Prostate gland (tissue), 2 donors: ENCODE data around the gene ANTXRL. TPM values are rescaled to one million over a fixed set of nuclear protein-coding genes. Genes with fewer than 3 reads are reported as not detected.
"Not testable (repeated sequence)": the region's sequence is repeated elsewhere in the genome, so short reads cannot be mapped to it uniquely, and the experiment has no call there.

ENCODE experiments used
- DNase-seq: peaks from one replicate; pipeline ENCODE4 v3.0.0-alpha.2; 2019; ENCODE audit warnings: low spot score
- H3K27ac ChIP-seq, 2 donors: fragments of 200-600 bp; sonication (generic); 2 replicates each; pipeline ENCODE4 v1.5.1; 2017 to 2019
- H3K27me3 ChIP-seq: fragments of 200-600 bp; sonication (generic); replicated peaks from 2 replicates; pipeline ENCODE4 v1.5.1; 2019; ENCODE audit not compliant: insufficient read depth
- H3K36me3 ChIP-seq, 2 donors: fragments of 200-600 bp; sonication (generic); 1 replicate in 1 of 2; 2 replicates in 1 of 2; pipeline versions ENCODE4 v1.5.1 to v1.8.1; 2017 to 2019
- H3K4me1 ChIP-seq: fragments of 200-600 bp; sonication (generic); replicated peaks from 2 replicates; pipeline ENCODE4 v1.5.1; 2019
- H3K4me3 ChIP-seq, 2 donors: fragments of 200-600 bp; sonication (generic); 2 replicates each; pipeline ENCODE4 v1.5.1; 2017 to 2019
- H3K9me3 ChIP-seq: fragments of 200-600 bp; sonication (generic); 2 replicates; pipeline ENCODE4 v1.5.1; 2017
- CTCF ChIP-seq, 4 experiments: fragments of 200-600 bp in 2 of 4; fragments of 450-650 bp in 2 of 4; sonication (generic) in 2 of 4; IDR thresholded peaks; 1 replicate in 3 of 4; 2 replicates in 1 of 4; pipeline ENCODE4 v1.5.1; 2016 to 2019; ENCODE audit warnings: antibody characterized with exemption in 4 of 4, mild to moderate bottlenecking in 2 of 4, moderate library complexity in 2 of 4
- POLR2A ChIP-seq: fragments of 450-650 bp; IDR thresholded peaks from one replicate; pipeline ENCODE4 v1.6.1; 2016; ENCODE audit warnings: antibody characterized with exemption, mild to moderate bottlenecking
- POLR2AphosphoS5 ChIP-seq: sonication (generic); formaldehyde crosslinking; IDR thresholded peaks from one replicate; pipeline ENCODE4 v1.6.1; 2017; ENCODE audit warnings: antibody characterized with exemption
- WGBS: methylation state at CpG from one replicate; pipeline ENCODE4 v1.1.5; 2018; 5-methylcytosine and 5-hydroxymethylcytosine counted together
- intact Hi-C: fragments of 100-400 bp; cut with DNase I; formaldehyde crosslinking; loops from one replicate; pipeline ENCODE4 v1.14.2; 2022
- total RNA-seq, 2 donors: library from RNA; depleted of rRNA; stranded (reverse); fragments of >200 nt; gene quantifications; one replicate each; pipeline ENCODE4 v1.1.0, GENCODE V29; 2016

Gene ANTXRL
- total RNA-seq, 2 donors from 2014 or later, result 3.4 TPM; not detected in 1

DNA sequence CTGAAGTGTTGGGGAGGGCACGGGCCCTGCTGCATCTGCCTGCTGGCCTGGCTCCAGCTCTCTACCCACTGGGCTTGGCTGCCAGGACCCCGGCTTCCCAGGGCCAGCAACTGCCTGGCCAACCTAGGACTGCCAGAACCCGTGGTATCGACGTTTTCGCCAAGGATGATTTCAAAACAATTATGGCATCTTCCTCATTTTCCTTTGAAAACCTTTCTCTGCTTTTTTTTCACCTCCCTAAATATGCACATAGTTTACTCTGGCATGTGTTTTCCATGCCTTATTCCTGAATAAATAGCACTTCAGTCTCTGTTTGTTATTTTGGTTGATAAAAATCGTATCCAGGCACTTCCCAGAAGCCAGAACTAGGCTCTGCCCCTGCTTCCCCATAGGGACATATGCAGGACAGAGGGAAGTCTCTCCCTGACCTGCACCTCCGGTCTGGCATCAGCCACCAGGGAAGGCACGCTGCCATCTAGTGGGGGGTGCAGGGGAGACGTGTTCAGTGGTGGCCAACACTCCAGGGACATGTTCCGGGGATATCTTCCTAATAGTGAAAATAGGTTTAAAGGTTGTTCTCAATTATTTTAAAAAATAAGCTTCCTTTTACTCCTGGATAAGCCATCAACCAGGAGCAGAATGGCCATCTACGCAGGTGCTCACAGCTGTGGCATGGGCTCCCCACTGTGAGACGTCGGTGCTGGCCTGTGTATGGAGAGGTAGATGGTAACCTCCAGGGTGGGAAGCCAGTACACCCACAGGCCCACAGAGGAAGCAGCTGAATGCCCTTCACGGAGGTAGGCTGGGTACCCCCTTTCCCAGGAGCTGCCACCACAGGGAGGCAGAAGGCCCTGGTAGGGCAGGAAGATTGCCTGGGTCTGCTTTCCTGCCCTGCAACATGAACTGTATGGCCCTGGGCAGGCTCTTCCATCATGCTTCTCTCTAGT, 30.7 kb upstream of the ANTXRL start:
- TF ChIP-seq CTCF (IDR thresholded peaks at IDR 0.05), result peak in 2 of 4 experiments; percentile 11 to 26
- TF ChIP-seq POLR2AphosphoS5, result no peak
- DNase-seq, result no peak
- no peaks in the 10 kb centered on the region for H3K36me3 ChIP-seq
- no peaks in the 10 kb centered on the region for H3K4me1 ChIP-seq
- no peaks in the 10 kb centered on the region for H3K9me3 ChIP-seq
- intact Hi-C loops, result no loop called here
- WGBS, result 49% methylated on average over 15 of the region's 15 CpGs
- H3K27me3 ChIP-seq, result no peaks in the 10 kb centered on the region
- H3K27ac ChIP-seq, result no peak overlapping the region
- no peak overlapping the region for H3K4me3 ChIP-seq

DNA sequence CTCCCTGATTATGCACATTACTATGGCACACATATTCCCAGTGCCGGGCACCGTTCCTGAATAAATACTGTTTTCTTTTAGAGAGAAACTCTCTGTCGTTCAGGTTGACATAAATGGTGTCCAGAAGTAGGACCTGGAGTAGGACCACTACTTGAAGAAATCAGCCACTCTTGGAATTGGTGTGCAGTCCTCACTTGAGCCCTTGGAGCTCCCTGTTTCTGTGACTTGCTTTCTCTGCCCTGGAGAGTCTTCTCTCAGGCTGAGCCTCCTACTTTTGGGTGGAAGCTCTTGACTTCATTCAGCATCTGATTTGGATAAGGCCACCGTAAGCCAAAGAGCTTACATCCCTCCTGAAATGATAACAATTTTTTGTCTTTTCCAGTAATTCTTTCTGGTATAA, 29.7 kb upstream of the ANTXRL start:
- TF ChIP-seq CTCF (IDR thresholded peaks at IDR 0.05) (no peak), POLR2A (no peak), POLR2AphosphoS5 (no peak)
- H3K9me3 ChIP-seq, result no peaks in the 10 kb centered on the region
- peak; percentile 23 for DNase-seq
- H3K27ac ChIP-seq, result no peak overlapping the region
- intact Hi-C loops, result no loop called here
- H3K4me1 ChIP-seq, result no peaks in the 10 kb centered on the region
- no peak overlapping the region for H3K4me3 ChIP-seq
- no peaks in the 10 kb centered on the region for H3K27me3 ChIP-seq
- 45% methylated on average over 4 of the region's 4 CpGs for WGBS
- no peaks in the 10 kb centered on the region for H3K36me3 ChIP-seq

DNA sequence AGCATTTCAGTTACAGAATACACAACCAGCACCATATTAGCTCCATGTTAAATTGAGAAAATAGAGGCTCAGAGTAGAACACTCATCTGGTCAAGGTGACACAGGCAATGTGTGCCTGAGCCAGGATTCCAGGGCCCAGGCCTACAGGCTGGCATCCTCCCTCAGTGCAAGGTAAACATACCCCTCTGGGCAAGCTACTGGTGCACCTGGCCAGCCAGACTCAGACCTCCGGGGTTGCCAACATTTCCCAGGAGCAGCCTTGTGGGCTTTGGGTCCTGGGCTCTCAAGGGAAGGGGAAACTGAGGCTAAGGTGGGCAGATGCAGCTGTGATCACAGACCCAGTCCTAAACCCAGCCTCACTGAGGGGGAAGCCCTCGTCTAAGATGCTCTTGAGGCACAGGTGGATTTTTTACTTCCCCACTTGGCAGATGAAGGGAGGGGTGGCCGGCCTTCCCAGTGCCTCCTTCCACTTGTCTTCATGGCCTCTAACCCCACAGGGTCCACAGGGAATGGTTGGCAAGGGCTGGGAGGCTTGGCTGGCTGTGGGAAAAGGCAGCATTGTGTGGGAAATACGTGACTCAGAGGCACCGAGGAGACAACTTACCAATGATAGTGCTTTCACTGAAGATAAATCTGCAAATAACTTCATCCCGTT, 23.8 kb upstream of the ANTXRL start:
- 88% methylated on average over 6 of the region's 6 CpGs for WGBS
- intact Hi-C loops, H3K4me1 ChIP-seq, H3K27me3 ChIP-seq, H3K4me3 ChIP-seq, H3K27ac ChIP-seq, H3K9me3 ChIP-seq, DNase-seq, H3K36me3 ChIP-seq: not testable (repeated sequence)

- no peak overlapping the region for H3K27ac ChIP-seq
- no peaks in the 10 kb centered on the region for H3K27me3 ChIP-seq
- no peak overlapping the region for H3K4me3 ChIP-seq
- DNase-seq, result no peak
- H3K9me3 ChIP-seq, result no peaks in the 10 kb centered on the region
- intact Hi-C loops, result no loop called here
- H3K36me3 ChIP-seq, result no peaks in the 10 kb centered on the region
- TF ChIP-seq CTCF (IDR thresholded peaks at IDR 0.05) (no peak), POLR2A (no peak), POLR2AphosphoS5 (no peak)
- H3K4me1 ChIP-seq, result no peaks in the 10 kb centered on the region
- WGBS, result 98% methylated on average over 6 of the region's 6 CpGs
These were observed 22.9 kb upstream of the ANTXRL start for GRCh38 chr10:46263831-46264268.

- Histone ChIP-seq H3K27me3 (no peaks in the 10 kb centered on the region), H3K27ac (no peak overlapping the region), H3K36me3 (no peaks in the 10 kb centered on the region), H3K4me3 (no peak overlapping the region), H3K9me3 (no peaks in the 10 kb centered on the region), H3K4me1 (no peaks in the 10 kb centered on the region)
- 85% methylated on average over 5 of the region's 5 CpGs for WGBS
- no peak for DNase-seq
- intact Hi-C loops, result no loop called here
- TF ChIP-seq CTCF (IDR thresholded peaks at IDR 0.05) (no peak), POLR2AphosphoS5 (no peak), POLR2A (no peak)
These were observed 22.5 kb upstream of the ANTXRL start for GRCh38 chr10:46264336-46264735.
